Mesendoderm (in vitro differentiated cells): Measurements from ENCODE around the gene LRRC70.
A peak's percentile ranks its signal among the peaks of the same experiment; 100 is the strongest.

Experiments
- DNase-seq: peaks from one replicate; pipeline ENCODE4 v3.0.0; 2013
- H2AK5ac ChIP-seq: 2 replicates; pipeline ENCODE4 v1.6.1; 2013; ENCODE audit warnings: low read length, inconsistent platforms
- H2BK120ac ChIP-seq: 2 replicates; pipeline ENCODE4 v1.6.1; 2013; ENCODE audit warnings: low read depth, mild to moderate bottlenecking, low read length, moderate library complexity, mixed read lengths
- H2BK15ac ChIP-seq: replicated peaks from 2 replicates; pipeline ENCODE4 v1.6.1; 2013; ENCODE audit warnings: low read depth, mild to moderate bottlenecking, moderate library complexity
- H2BK5ac ChIP-seq: 2 replicates; pipeline ENCODE4 v1.6.1; 2013; ENCODE audit warnings: low read length, inconsistent platforms
- H3K18ac ChIP-seq: 2 replicates; pipeline ENCODE4 v1.6.1; 2013; ENCODE audit warnings: mild to moderate bottlenecking, low read length, mixed read lengths
- H3K23ac ChIP-seq: one replicate; pipeline ENCODE4 v1.6.1; 2013; ENCODE audit warnings: low read length
- H3K27ac ChIP-seq: 2 replicates; pipeline ENCODE4 v1.5.1; 2013; ENCODE audit warnings: low read depth, mild to moderate bottlenecking, inconsistent platforms, low read length, moderate library complexity
- H3K27me3 ChIP-seq: 2 replicates; pipeline ENCODE4 v1.6.1; 2013; ENCODE audit warnings: low read length, control low read depth, mild to moderate bottlenecking, inconsistent platforms; ENCODE audit not compliant: insufficient read depth, poor library complexity
- H3K36me3 ChIP-seq: 2 replicates; pipeline ENCODE4 v1.6.1; 2013; ENCODE audit warnings: low read length, inconsistent platforms; ENCODE audit not compliant: control insufficient read depth, insufficient read depth
- H3K4ac ChIP-seq: one replicate; pipeline ENCODE4 v1.6.1; 2013; ENCODE audit warnings: low read depth, mild to moderate bottlenecking, low read length, moderate library complexity
- H3K4me1 ChIP-seq: 2 replicates; pipeline ENCODE4 v1.6.1; 2013; ENCODE audit warnings: low read depth, low read length, inconsistent platforms; ENCODE audit not compliant: control insufficient read depth
- H3K4me2 ChIP-seq: 2 replicates; pipeline ENCODE4 v1.6.1; 2013; ENCODE audit warnings: low read length
- H3K4me3 ChIP-seq: 2 replicates; pipeline ENCODE4 v1.5.1; 2013; ENCODE audit warnings: mild to moderate bottlenecking, low read length
- H3K56ac ChIP-seq: one replicate; pipeline ENCODE4 v1.6.1; 2013; ENCODE audit warnings: low read length
- H3K79me1 ChIP-seq: 2 replicates; pipeline ENCODE4 v1.6.1; 2013; ENCODE audit warnings: low read length, inconsistent platforms
- H3K79me2 ChIP-seq: 2 replicates; pipeline ENCODE4 v1.6.1; 2013; ENCODE audit warnings: mild to moderate bottlenecking, low read length; ENCODE audit not compliant: control insufficient read depth, insufficient read depth
- H3K9ac ChIP-seq: 2 replicates; pipeline ENCODE4 v1.6.1; 2013; ENCODE audit warnings: low read length, inconsistent platforms
- H4K5ac ChIP-seq: one replicate; pipeline ENCODE4 v1.6.1; 2013; ENCODE audit warnings: low read length
- H4K8ac ChIP-seq: one replicate; pipeline ENCODE4 v1.6.1; 2013; ENCODE audit warnings: low read depth, mild to moderate bottlenecking, control low read depth, low read length, moderate library complexity
- WGBS: extraction: QIAGEN DNeasy Blood & Tissue Kit; methylation state at CpG from one replicate; pipeline ENCODE4 v1.1.7; 2013; ENCODE audit warnings: low lambda C conversion rate, missing lambda C conversion rate; ENCODE audit not compliant: insufficient coverage; ENCODE audit errors: extremely low coverage; 5-methylcytosine and 5-hydroxymethylcytosine counted together

The LRRC70 gene

GRCh38 chr5:62568143-62568542, 10.5 kb upstream of the LRRC70 start:
- no peak overlapping the region for H4K5ac ChIP-seq
- no peak overlapping the region for H3K9ac ChIP-seq
- no peak overlapping the region for H2BK120ac ChIP-seq
- no peaks in the 10 kb centered on the region for H3K4me1 ChIP-seq
- no peak overlapping the region for H3K18ac ChIP-seq
- H3K56ac ChIP-seq, result no peak overlapping the region
- no peak overlapping the region for H3K4ac ChIP-seq
- no peak overlapping the region for H2BK5ac ChIP-seq
- WGBS, result no CpG with 5 or more reads among the region's 4 CpGs
- H3K36me3 ChIP-seq, result no peaks in the 10 kb centered on the region
- H3K27ac ChIP-seq, result no peak overlapping the region
- H3K79me1 ChIP-seq, result no peaks in the 10 kb centered on the region
- DNase-seq, result no peak
- no peak overlapping the region for H2BK15ac ChIP-seq
- H3K4me3 ChIP-seq, result no peak overlapping the region
- H3K79me2 ChIP-seq, result no peaks in the 10 kb centered on the region
- H3K23ac ChIP-seq, result no peak overlapping the region
- H2AK5ac ChIP-seq, result no peak overlapping the region
- no peak overlapping the region for H3K4me2 ChIP-seq
- no peak overlapping the region for H4K8ac ChIP-seq
- no peaks in the 10 kb centered on the region for H3K27me3 ChIP-seq

DNA sequence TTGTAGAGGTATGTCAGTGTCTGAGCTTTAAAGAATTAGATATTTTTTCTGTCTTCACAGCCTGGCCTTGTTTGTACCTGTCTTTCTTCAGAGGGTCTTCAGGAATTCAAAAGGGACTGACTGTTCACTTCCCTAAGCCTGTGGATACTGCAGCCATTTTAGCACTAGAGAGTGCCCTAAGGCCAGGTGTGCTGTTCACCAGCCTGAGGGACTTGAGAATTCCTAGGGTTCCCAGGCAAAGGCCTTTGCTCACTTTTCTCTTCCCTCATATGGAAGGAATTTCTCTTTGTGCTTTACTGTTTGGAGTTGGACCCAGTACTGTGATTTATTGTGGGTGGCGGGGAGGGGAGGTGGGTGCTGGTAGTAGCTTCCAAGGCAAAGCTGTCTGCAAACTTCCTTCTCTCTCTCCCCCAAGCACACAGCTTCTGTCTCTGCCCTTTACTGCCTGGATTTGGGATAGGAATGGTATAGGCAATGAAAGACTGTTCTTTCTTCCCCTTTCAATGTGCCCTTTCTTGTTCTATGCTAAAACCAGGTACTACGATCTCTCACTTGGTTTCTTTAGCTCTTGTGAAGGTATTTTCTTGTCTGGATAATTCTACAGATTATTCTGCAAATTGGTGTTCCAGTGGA, 9.7 kb upstream of the LRRC70 start:
- no peaks in the 10 kb centered on the region for H3K79me1 ChIP-seq
- no CpG with 5 or more reads among the region's 2 CpGs for WGBS
- H3K27me3 ChIP-seq, result no peaks in the 10 kb centered on the region
- no peak overlapping the region for H2AK5ac ChIP-seq
- no peak overlapping the region for H3K9ac ChIP-seq
- peak; percentile 91 for DNase-seq
- no peak overlapping the region for H2BK5ac ChIP-seq
- H4K8ac ChIP-seq, result no peak overlapping the region
- H3K4me2 ChIP-seq, result no peak overlapping the region
- H3K27ac ChIP-seq, result no peak overlapping the region
- H3K4me1 ChIP-seq, result no peaks in the 10 kb centered on the region
- H3K4me3 ChIP-seq, result no peak overlapping the region
- no peak overlapping the region for H3K4ac ChIP-seq
- H3K36me3 ChIP-seq, result no peaks in the 10 kb centered on the region
- peak overlapping the region; percentile 4 for H3K18ac ChIP-seq
- H3K56ac ChIP-seq, result no peak overlapping the region
- H3K79me2 ChIP-seq, result no peaks in the 10 kb centered on the region
- no peak overlapping the region for H2BK120ac ChIP-seq
- no peak overlapping the region for H3K23ac ChIP-seq
- no peak overlapping the region for H4K5ac ChIP-seq
- H2BK15ac ChIP-seq, result no peak overlapping the region

DNA sequence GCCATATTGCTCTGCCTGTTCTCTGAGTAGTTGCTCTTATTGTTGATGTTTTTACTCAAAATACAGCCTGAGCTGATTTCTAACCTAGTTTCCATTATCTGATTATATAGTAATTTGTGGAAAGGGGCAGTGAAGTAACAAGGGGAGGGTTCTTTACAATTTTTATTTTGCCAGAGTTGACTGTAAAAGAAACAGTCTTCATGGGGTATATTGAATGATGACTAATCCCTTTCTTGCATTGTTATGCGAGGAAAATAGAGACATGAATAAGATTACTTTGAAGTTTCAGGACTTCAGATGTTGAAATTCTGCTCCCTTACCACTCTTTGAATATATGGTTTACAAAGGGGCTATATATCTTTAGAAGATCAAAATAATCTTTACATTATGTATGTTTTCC, 9.1 kb upstream of the LRRC70 start:
- WGBS, result no CpG with 5 or more reads among the region's 1 CpG
- H4K5ac ChIP-seq, result no peak overlapping the region
- no peaks in the 10 kb centered on the region for H3K36me3 ChIP-seq
- no peak overlapping the region for H2BK120ac ChIP-seq
- no peak overlapping the region for H3K56ac ChIP-seq
- no peak overlapping the region for H3K27ac ChIP-seq
- H3K18ac ChIP-seq, result peak overlapping the region; percentile 4
- no peak overlapping the region for H2AK5ac ChIP-seq
- H3K27me3 ChIP-seq, result no peaks in the 10 kb centered on the region
- no peak overlapping the region for H3K4ac ChIP-seq
- no peak overlapping the region for H3K4me2 ChIP-seq
- H3K23ac ChIP-seq, result no peak overlapping the region
- no peak overlapping the region for H3K9ac ChIP-seq
- DNase-seq, result no peak
- no peak overlapping the region for H2BK5ac ChIP-seq
- H3K4me1 ChIP-seq, result no peaks in the 10 kb centered on the region
- no peaks in the 10 kb centered on the region for H3K79me2 ChIP-seq
- H3K79me1 ChIP-seq, result no peaks in the 10 kb centered on the region
- H3K4me3 ChIP-seq, result no peak overlapping the region
- no peak overlapping the region for H2BK15ac ChIP-seq
- H4K8ac ChIP-seq, result no peak overlapping the region

GRCh38 chr5:62572918-62573514, 5.6 kb upstream of the LRRC70 start:
- Histone ChIP-seq H4K8ac (no peak overlapping the region), H2BK5ac (no peak overlapping the region), H3K23ac (no peak overlapping the region), H2BK15ac (no peak overlapping the region), H3K56ac (no peak overlapping the region), H2BK120ac (no peak overlapping the region), H4K5ac (no peak overlapping the region), H3K9ac (no peak overlapping the region), H3K4ac (no peak overlapping the region), H3K4me3 (no peak overlapping the region), H3K36me3 (no peaks in the 10 kb centered on the region), H3K27ac (no peak overlapping the region), H2AK5ac (no peak overlapping the region), H3K27me3 (no peaks in the 10 kb centered on the region), H3K18ac (no peak overlapping the region), H3K4me2 (no peak overlapping the region), H3K79me1 (no peaks in the 10 kb centered on the region), H3K4me1 (no peaks in the 10 kb centered on the region), H3K79me2 (no peaks in the 10 kb centered on the region)
- DNase-seq, result no peak
- 100% methylated on average over 2 of the region's 9 CpGs for WGBS

DNA sequence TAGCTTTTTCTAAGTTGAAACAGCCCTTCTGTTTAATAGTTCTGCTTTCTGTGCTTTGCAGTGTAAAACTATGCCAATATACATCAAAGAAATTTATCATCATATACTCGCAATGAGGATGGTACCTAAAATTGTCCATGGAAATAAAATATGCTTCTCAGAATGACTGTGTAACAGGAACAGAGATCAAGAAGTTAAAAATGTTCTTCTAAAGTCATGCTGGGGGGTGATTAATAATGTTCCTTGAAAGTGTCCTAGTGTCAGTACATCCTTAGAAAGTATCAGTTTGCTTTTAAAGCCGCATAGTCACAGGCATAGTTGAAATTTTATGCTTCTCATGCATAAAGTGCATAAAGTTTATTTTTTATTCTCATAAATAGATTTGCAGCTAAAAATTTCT, 4.0 kb upstream of the LRRC70 start:
- Histone ChIP-seq H2BK120ac (no peak overlapping the region), H3K4me2 (no peak overlapping the region), H3K18ac (no peak overlapping the region), H2BK5ac (no peak overlapping the region), H3K56ac (no peak overlapping the region), H3K9ac (no peak overlapping the region), H4K5ac (no peak overlapping the region), H3K23ac (no peak overlapping the region), H3K4ac (no peak overlapping the region), H3K79me2 (no peaks in the 10 kb centered on the region), H2BK15ac (no peak overlapping the region), H3K36me3 (no peaks in the 10 kb centered on the region), H3K4me3 (no peak overlapping the region), H3K79me1 (no peaks in the 10 kb centered on the region), H3K27ac (no peak overlapping the region), H4K8ac (no peak overlapping the region), H2AK5ac (no peak overlapping the region), H3K27me3 (no peaks in the 10 kb centered on the region), H3K4me1 (no peaks in the 10 kb centered on the region)
- no peak for DNase-seq
- WGBS, result no CpG with 5 or more reads among the region's 2 CpGs

- H3K4me2 ChIP-seq, result no peak overlapping the region
- H3K18ac ChIP-seq, result no peak overlapping the region
- no peak overlapping the region for H2AK5ac ChIP-seq
- no peaks in the 10 kb centered on the region for H3K36me3 ChIP-seq
- no CpG with 5 or more reads among the region's 2 CpGs for WGBS
- no peak overlapping the region for H3K9ac ChIP-seq
- no peaks in the 10 kb centered on the region for H3K4me1 ChIP-seq
- H3K27ac ChIP-seq, result no peak overlapping the region
- H2BK5ac ChIP-seq, result no peak overlapping the region
- no peak overlapping the region for H4K5ac ChIP-seq
- H4K8ac ChIP-seq, result no peak overlapping the region
- no peak overlapping the region for H3K4ac ChIP-seq
- DNase-seq, result no peak
- no peak overlapping the region for H2BK15ac ChIP-seq
- no peak overlapping the region for H2BK120ac ChIP-seq
- no peak overlapping the region for H3K4me3 ChIP-seq
- no peak overlapping the region for H3K23ac ChIP-seq
- H3K79me1 ChIP-seq, result no peaks in the 10 kb centered on the region
- no peaks in the 10 kb centered on the region for H3K27me3 ChIP-seq
- no peak overlapping the region for H3K56ac ChIP-seq
- H3K79me2 ChIP-seq, result no peaks in the 10 kb centered on the region
Observed at GRCh38 chr5:62575066-62575465, 3.6 kb upstream of the LRRC70 start.
